Activated T-helper 1 cell treated with anti-CD3 and anti-CD28 coated beads, Interleukin-12 subunit alpha, Interleukin-12 subunit beta, Interleukin-2, Interleukin-4 antibody, amounts not matched to agents 30 ng/mL and 10 ng/mL and 1 ng/mL, durations not matched to agents 14 hours and 24 hours and 36 hours (primary cell): ENCODE data around the gene PLPP6. TPM values are rescaled to one million over a fixed set of nuclear protein-coding genes. Genes with fewer than 3 reads are reported as not detected.

Experiments
- DNase-seq: peaks from one replicate; pipeline ENCODE4 v3.0.0; 2021; ENCODE audit warnings: low spot score
- H3K27ac Mint-ChIP-seq: one replicate; pipeline ENCODE4 v1.8.0; 2021; ENCODE audit warnings: mild to moderate bottlenecking, mixed read lengths
- H3K27me3 Mint-ChIP-seq: one replicate; pipeline ENCODE4 v1.8.0; 2022; ENCODE audit warnings: mild to moderate bottlenecking, moderate library complexity, mixed read lengths; ENCODE audit not compliant: insufficient read depth
- H3K36me3 Mint-ChIP-seq: one replicate; pipeline ENCODE4 v1.8.0; 2021; ENCODE audit warnings: low read depth, mixed read lengths
- H3K4me1 Mint-ChIP-seq: one replicate; pipeline ENCODE4 v1.8.0; 2021; ENCODE audit warnings: low read depth, mixed read lengths
- H3K4me3 Mint-ChIP-seq: one replicate; pipeline ENCODE4 v1.8.0; 2021; ENCODE audit warnings: mild to moderate bottlenecking, moderate library complexity, mixed read lengths
- H3K9me3 Mint-ChIP-seq: one replicate; pipeline ENCODE4 v1.8.0; 2021; ENCODE audit warnings: mixed read lengths
- intact Hi-C: fragments of 100-400 bp; cut with micrococcal nuclease; formaldehyde crosslinking; loops from one replicate; pipeline ENCODE4 v1.15.1; 2024
- total RNA-seq: library from RNA; stranded (reverse); gene quantifications from 2 replicates; pipeline ENCODE4 v1.2.3, GENCODE V29; 2022

Gene PLPP6
- total RNA-seq, 1 donor from 2014 or later: 5.7 TPM

GRCh38 chr9:4684820-4685219, 22.7 kb downstream of the PLPP6 start:
- H3K4me1 Mint-ChIP-seq: peaks cover 24% of the 10 kb centered on the region
- H3K4me3 Mint-ChIP-seq: no peak overlapping the region
- no peaks in the 10 kb centered on the region for H3K27me3 Mint-ChIP-seq
- DNase-seq: no peak
- peaks cover 25% of the 10 kb centered on the region for H3K36me3 Mint-ChIP-seq
- H3K9me3 Mint-ChIP-seq: no peaks in the 10 kb centered on the region
- intact Hi-C loops: no loop called here
- no peak overlapping the region for H3K27ac Mint-ChIP-seq

GRCh38 chr9:4686112-4686511, 24.0 kb downstream of the PLPP6 start:
- intact Hi-C loops: no loop called here
- H3K27ac Mint-ChIP-seq: no peak overlapping the region
- peaks cover 30% of the 10 kb centered on the region for H3K36me3 Mint-ChIP-seq
- DNase-seq: no peak
- no peak overlapping the region for H3K4me3 Mint-ChIP-seq
- no peaks in the 10 kb centered on the region for H3K27me3 Mint-ChIP-seq
- no peaks in the 10 kb centered on the region for H3K9me3 Mint-ChIP-seq
- peaks cover 29% of the 10 kb centered on the region for H3K4me1 Mint-ChIP-seq

GRCh38 chr9:4686584-4686983, 24.5 kb downstream of the PLPP6 start:
- Mint-ChIP-seq H3K9me3 (no peaks in the 10 kb centered on the region), H3K27me3 (no peaks in the 10 kb centered on the region), H3K36me3 (peaks cover 34% of the 10 kb centered on the region), H3K4me3 (no peak overlapping the region), H3K27ac (no peak overlapping the region), H3K4me1 (peaks cover 34% of the 10 kb centered on the region)
- intact Hi-C loops: no loop called here
- DNase-seq: no peak

- DNase-seq: no peak
- Mint-ChIP-seq H3K27ac (no peak overlapping the region), H3K36me3 (peaks cover 37% of the 10 kb centered on the region), H3K9me3 (no peaks in the 10 kb centered on the region), H3K4me3 (no peak overlapping the region), H3K27me3 (no peaks in the 10 kb centered on the region), H3K4me1 (peaks cover 32% of the 10 kb centered on the region)
- intact Hi-C loops: loop anchor here (1.0 to 2.0 kb wide), 3 partner anchors 10 to 52 kb away; partner anchors contain the start of genes AK3, CDC37L1 and SPATA6L
Measured at GRCh38 chr9:4689021-4689420, 26.9 kb downstream of the PLPP6 start.

GRCh38 chr9:4689687-4690104, 27.6 kb downstream of the PLPP6 start:
- Mint-ChIP-seq H3K4me3 (no peak overlapping the region), H3K36me3 (peaks cover 32% of the 10 kb centered on the region), H3K27ac (no peak overlapping the region), H3K27me3 (no peaks in the 10 kb centered on the region), H3K4me1 (peaks cover 31% of the 10 kb centered on the region), H3K9me3 (no peaks in the 10 kb centered on the region)
- intact Hi-C loops: loop anchor here (1.0 to 5.0 kb wide), 5 partner anchors 10 to 748 kb away; partner anchors contain the start of genes AK3, CDC37L1, PLGRKT and SPATA6L
- no peak for DNase-seq

GRCh38 chr9:4690144-4690543, 28.1 kb downstream of the PLPP6 start:
- H3K4me1 Mint-ChIP-seq: peaks cover 27% of the 10 kb centered on the region
- H3K9me3 Mint-ChIP-seq: no peaks in the 10 kb centered on the region
- intact Hi-C loops: loop anchor here (1.0 to 5.0 kb wide), 2 partner anchors 27 to 747 kb away; partner anchors contain the start of gene PLGRKT
- no peaks in the 10 kb centered on the region for H3K27me3 Mint-ChIP-seq
- H3K4me3 Mint-ChIP-seq: no peak overlapping the region
- H3K36me3 Mint-ChIP-seq: peaks cover 31% of the 10 kb centered on the region
- no peak overlapping the region for H3K27ac Mint-ChIP-seq
- DNase-seq: no peak

GRCh38 chr9:4691795-4692194, 29.7 kb downstream of the PLPP6 start:
- intact Hi-C loops: loop anchor here (5.0 kb wide), 1 partner anchor 746 kb away; the partner anchor contains the start of gene PLGRKT
- no peaks in the 10 kb centered on the region for H3K9me3 Mint-ChIP-seq

GRCh38 chr9:4700091-4700490, 38.0 kb downstream of the PLPP6 start:
- Mint-ChIP-seq H3K27me3 (no peaks in the 10 kb centered on the region), H3K27ac (no peak overlapping the region), H3K9me3 (no peaks in the 10 kb centered on the region), H3K4me3 (no peak overlapping the region), H3K4me1 (peaks cover 9% of the 10 kb centered on the region), H3K36me3 (peaks cover 34% of the 10 kb centered on the region)
- intact Hi-C loops: no loop called here
- DNase-seq: no peak

More at GRCh38 chr9:4691795-4692194, 29.7 kb downstream of the PLPP6 start:
- Mint-ChIP-seq H3K27me3 (no peaks in the 10 kb centered on the region), H3K36me3 (peaks cover 26% of the 10 kb centered on the region), H3K27ac (no peak overlapping the region), H3K4me3 (no peak overlapping the region), H3K4me1 (peaks cover 25% of the 10 kb centered on the region)
- DNase-seq: no peak

GRCh38 chr9:4700932-4701331, 38.8 kb downstream of the PLPP6 start:
- H3K27ac Mint-ChIP-seq: no peak overlapping the region
- H3K9me3 Mint-ChIP-seq: no peaks in the 10 kb centered on the region
- H3K36me3 Mint-ChIP-seq: peaks cover 34% of the 10 kb centered on the region
- DNase-seq: no peak
- H3K4me1 Mint-ChIP-seq: peaks cover 9% of the 10 kb centered on the region
- H3K27me3 Mint-ChIP-seq: no peaks in the 10 kb centered on the region
- H3K4me3 Mint-ChIP-seq: no peak overlapping the region
- intact Hi-C loops: no loop called here

- Mint-ChIP-seq H3K4me1 (peaks cover 5% of the 10 kb centered on the region), H3K27me3 (no peaks in the 10 kb centered on the region), H3K27ac (no peak overlapping the region), H3K4me3 (no peak overlapping the region), H3K36me3 (peaks cover 34% of the 10 kb centered on the region), H3K9me3 (no peaks in the 10 kb centered on the region)
- intact Hi-C loops: no loop called here
- no peak for DNase-seq
Measured at GRCh38 chr9:4701526-4701925, 39.4 kb downstream of the PLPP6 start.

- no peak for DNase-seq
- no peak overlapping the region for H3K4me3 Mint-ChIP-seq
- no peak overlapping the region for H3K27ac Mint-ChIP-seq
- intact Hi-C loops: no loop called here
- peaks cover 5% of the 10 kb centered on the region for H3K4me1 Mint-ChIP-seq
- no peaks in the 10 kb centered on the region for H3K27me3 Mint-ChIP-seq
- no peaks in the 10 kb centered on the region for H3K9me3 Mint-ChIP-seq
- H3K36me3 Mint-ChIP-seq: peaks cover 41% of the 10 kb centered on the region
Measured at GRCh38 chr9:4704129-4704528, 42.0 kb downstream of the PLPP6 start.

- no peak for DNase-seq
- no peaks in the 10 kb centered on the region for H3K9me3 Mint-ChIP-seq
- intact Hi-C loops: no loop called here
- no peaks in the 10 kb centered on the region for H3K27me3 Mint-ChIP-seq
- peaks cover 5% of the 10 kb centered on the region for H3K4me1 Mint-ChIP-seq
- H3K4me3 Mint-ChIP-seq: no peak overlapping the region
- peaks cover 50% of the 10 kb centered on the region for H3K36me3 Mint-ChIP-seq
- no peak overlapping the region for H3K27ac Mint-ChIP-seq
Measured at GRCh38 chr9:4706021-4706420, 43.9 kb downstream of the PLPP6 start.

GRCh38 chr9:4706971-4707622, 45.0 kb downstream of the PLPP6 start:
- DNase-seq: no peak
- H3K4me1 Mint-ChIP-seq: no peaks in the 10 kb centered on the region
- H3K9me3 Mint-ChIP-seq: no peaks in the 10 kb centered on the region
- H3K4me3 Mint-ChIP-seq: no peak overlapping the region
- no peak overlapping the region for H3K27ac Mint-ChIP-seq
- intact Hi-C loops: no loop called here
- no peaks in the 10 kb centered on the region for H3K27me3 Mint-ChIP-seq
- H3K36me3 Mint-ChIP-seq: peaks cover 46% of the 10 kb centered on the region
